WERI-Rb-1 (cell line): ENCODE data around the gene MUC4.
"Not testable (repeated sequence)": the region's sequence is repeated elsewhere in the genome, so short reads cannot be mapped to it uniquely, and the experiment has no call there.

Experiments used
- DNase-seq: peaks from one replicate; pipeline ENCODE4 v3.0.0-alpha.2; 2020
- H3K27ac ChIP-seq: fragments of 250-450 bp; sonication (Bioruptor Pico); 2 replicates; pipeline ENCODE4 v1.5.1; 2020; ENCODE audit warnings: mild to moderate bottlenecking, moderate library complexity
- H3K27me3 ChIP-seq: fragments of 250-450 bp; sonication (Bioruptor Pico); 2 replicates; pipeline ENCODE4 v1.5.1; 2021; ENCODE audit warnings: mild to moderate bottlenecking, low read depth, moderate library complexity; ENCODE audit not compliant: insufficient read depth, severe bottlenecking
- H3K36me3 ChIP-seq: fragments of 250-450 bp; sonication (Bioruptor Pico); 2 replicates; pipeline ENCODE4 v1.5.1; 2020; ENCODE audit warnings: mild to moderate bottlenecking, moderate library complexity
- H3K4me3 ChIP-seq: 2 replicates; pipeline ENCODE4 v1.5.1; 2011; ENCODE audit warnings: low read depth, mild to moderate bottlenecking, control low read depth, low read length
- H3K9me3 ChIP-seq: fragments of 250-450 bp; sonication (Bioruptor Pico); 2 replicates; pipeline ENCODE4 v1.5.1; 2021; ENCODE audit warnings: mild to moderate bottlenecking, moderate library complexity; ENCODE audit not compliant: severe bottlenecking
- CTCF ChIP-seq: IDR thresholded peaks from 2 replicates; pipeline ENCODE4 v1.5.1; 2011; ENCODE audit warnings: low read depth, mild to moderate bottlenecking, control low read depth, inconsistent platforms, low read length

Gene MUC4

GRCh38 chr3:195809291-195809785, 2.4 kb downstream of the MUC4 start:
- H3K4me3 ChIP-seq, result no peak overlapping the region
- no peaks in the 10 kb centered on the region for H3K27me3 ChIP-seq
- DNase-seq, result no peak
- TF ChIP-seq CTCF, result no peak
- no peak overlapping the region for H3K27ac ChIP-seq
- no peaks in the 10 kb centered on the region for H3K9me3 ChIP-seq
- H3K36me3 ChIP-seq, result no peaks in the 10 kb centered on the region

GRCh38 chr3:195808741-195809290, 2.9 kb downstream of the MUC4 start:
- Histone ChIP-seq H3K27ac (no peak overlapping the region), H3K4me3 (no peak overlapping the region), H3K9me3 (no peaks in the 10 kb centered on the region), H3K36me3 (no peaks in the 10 kb centered on the region), H3K27me3 (no peaks in the 10 kb centered on the region)
- DNase-seq, result no peak
- no peak for TF ChIP-seq CTCF

- Histone ChIP-seq H3K9me3 (no peaks in the 10 kb centered on the region), H3K27ac (no peak overlapping the region), H3K27me3 (no peaks in the 10 kb centered on the region), H3K4me3 (no peak overlapping the region), H3K36me3 (no peaks in the 10 kb centered on the region)
- no peak for DNase-seq
- TF ChIP-seq CTCF, result no peak
Measured at GRCh38 chr3:195807681-195808121, 4.0 kb downstream of the MUC4 start.

- Histone ChIP-seq H3K27ac (no peak overlapping the region), H3K27me3 (no peaks in the 10 kb centered on the region)
- no peak for DNase-seq
Measured at GRCh38 chr3:195806916-195807231, 4.9 kb downstream of the MUC4 start.

GRCh38 chr3:195806211-195806915, 5.4 kb downstream of the MUC4 start:
- Histone ChIP-seq H3K36me3 (no peaks in the 10 kb centered on the region), H3K27me3 (no peaks in the 10 kb centered on the region), H3K27ac (no peak overlapping the region), H3K4me3 (no peak overlapping the region), H3K9me3 (no peaks in the 10 kb centered on the region)
- no peak for DNase-seq
- no peak for TF ChIP-seq CTCF

More at GRCh38 chr3:195806916-195807231, 4.9 kb downstream of the MUC4 start:
- TF ChIP-seq CTCF, result no peak
- Histone ChIP-seq H3K4me3 (no peak overlapping the region), H3K9me3 (no peaks in the 10 kb centered on the region), H3K36me3 (no peaks in the 10 kb centered on the region)

- not testable (repeated sequence) for H3K27me3 ChIP-seq, H3K27ac ChIP-seq
Measured at GRCh38 chr3:195805588-195805987, 6.1 kb downstream of the MUC4 start.

More at GRCh38 chr3:195805588-195805987, 6.1 kb downstream of the MUC4 start:
- not testable (repeated sequence) for H3K4me3 ChIP-seq, H3K36me3 ChIP-seq, H3K9me3 ChIP-seq
- DNase-seq, result peak; percentile 25
